ENCODE data around the gene RTN4.

RTN4 gene

GRCh38 chr2:55033076-55033742, 17.0 kb downstream of the RTN4 start:
- Mint-ChIP-seq H3K27ac (no peak overlapping the region), H3K36me3 (peaks cover 2% of the 10 kb centered on the region), H3K9me3 (peaks cover 3% of the 10 kb centered on the region), H3K4me3 (no peak overlapping the region), H3K4me1 (peaks cover 44% of the 10 kb centered on the region)
- DNase-seq (ENCODE audit: low spot score in 2 of 2) (no peak), ATAC-seq (no peak)

- no peaks in the 10 kb centered on the region for H3K36me3 Mint-ChIP-seq
- DNase-seq (ENCODE audit: low spot score in 2 of 2): no peak
- no peak for ATAC-seq
- H3K27ac Mint-ChIP-seq: no peak overlapping the region
- H3K4me3 Mint-ChIP-seq: no peak overlapping the region
- H3K9me3 Mint-ChIP-seq: peaks cover 3% of the 10 kb centered on the region
- H3K4me1 Mint-ChIP-seq: peaks cover 31% of the 10 kb centered on the region
Measured at GRCh38 chr2:55031505-55031904, 18.7 kb downstream of the RTN4 start.

GRCh38 chr2:55030766-55031165, 19.5 kb downstream of the RTN4 start:
- peaks cover 29% of the 10 kb centered on the region for H3K4me1 Mint-ChIP-seq
- H3K36me3 Mint-ChIP-seq: no peaks in the 10 kb centered on the region
- peaks cover 3% of the 10 kb centered on the region for H3K9me3 Mint-ChIP-seq
- H3K27ac Mint-ChIP-seq: no peak overlapping the region
- DNase-seq (ENCODE audit: low spot score in 2 of 2) (no peak), ATAC-seq (no peak)
- H3K4me3 Mint-ChIP-seq: no peak overlapping the region

- no peak for ATAC-seq
- no peak overlapping the region for H3K4me3 Mint-ChIP-seq
- H3K36me3 Mint-ChIP-seq: no peaks in the 10 kb centered on the region
- no peak overlapping the region for H3K27ac Mint-ChIP-seq
- peaks cover 16% of the 10 kb centered on the region for H3K4me1 Mint-ChIP-seq
- no peak for DNase-seq (ENCODE audit: low spot score in 2 of 2)
- H3K9me3 Mint-ChIP-seq: no peaks in the 10 kb centered on the region
Measured at GRCh38 chr2:55029098-55029497, 21.2 kb downstream of the RTN4 start.

GRCh38 chr2:55027226-55027625, 23.0 kb downstream of the RTN4 start:
- H3K4me1 Mint-ChIP-seq: peaks cover 10% of the 10 kb centered on the region
- no peak overlapping the region for H3K4me3 Mint-ChIP-seq
- H3K27ac Mint-ChIP-seq: no peak overlapping the region
- DNase-seq (ENCODE audit: low spot score in 2 of 2): no peak
- H3K36me3 Mint-ChIP-seq: no peaks in the 10 kb centered on the region
- ATAC-seq: no peak
- no peaks in the 10 kb centered on the region for H3K9me3 Mint-ChIP-seq

- H3K4me3 Mint-ChIP-seq: no peak overlapping the region
- H3K36me3 Mint-ChIP-seq: no peaks in the 10 kb centered on the region
- DNase-seq (ENCODE audit: low spot score in 2 of 2) (no peak), ATAC-seq (no peak)
- H3K9me3 Mint-ChIP-seq: no peaks in the 10 kb centered on the region
- H3K27ac Mint-ChIP-seq: no peak overlapping the region
- peaks cover 3% of the 10 kb centered on the region for H3K4me1 Mint-ChIP-seq
Measured at GRCh38 chr2:55026202-55026601, 24.0 kb downstream of the RTN4 start.

GRCh38 chr2:55025627-55026026, 24.6 kb downstream of the RTN4 start:
- Mint-ChIP-seq H3K27ac (no peak overlapping the region), H3K9me3 (no peaks in the 10 kb centered on the region), H3K36me3 (no peaks in the 10 kb centered on the region), H3K4me1 (no peaks in the 10 kb centered on the region), H3K4me3 (no peak overlapping the region)
- ATAC-seq (peak; percentile 61), DNase-seq (ENCODE audit: low spot score in 2 of 2) (no peak)

GRCh38 chr2:55025082-55025481, 25.2 kb downstream of the RTN4 start:
- no peaks in the 10 kb centered on the region for H3K4me1 Mint-ChIP-seq
- no peak overlapping the region for H3K27ac Mint-ChIP-seq
- ATAC-seq: no peak
- H3K9me3 Mint-ChIP-seq: no peaks in the 10 kb centered on the region
- no peak overlapping the region for H3K4me3 Mint-ChIP-seq
- no peaks in the 10 kb centered on the region for H3K36me3 Mint-ChIP-seq
- DNase-seq (ENCODE audit: low spot score in 2 of 2): no peak

GRCh38 chr2:55022476-55022875, 27.8 kb downstream of the RTN4 start:
- DNase-seq (ENCODE audit: low spot score in 2 of 2): no peak
- H3K4me3 Mint-ChIP-seq: no peak overlapping the region
- no peak overlapping the region for H3K27ac Mint-ChIP-seq
- no peak for ATAC-seq
- no peaks in the 10 kb centered on the region for H3K9me3 Mint-ChIP-seq
- no peaks in the 10 kb centered on the region for H3K36me3 Mint-ChIP-seq
- H3K4me1 Mint-ChIP-seq: peaks cover 13% of the 10 kb centered on the region

GRCh38 chr2:55019526-55020258, 30.6 kb downstream of the RTN4 start:
- H3K4me3 Mint-ChIP-seq: no peak overlapping the region
- H3K27ac Mint-ChIP-seq: peak overlapping the region; percentile 29
- H3K9me3 Mint-ChIP-seq: no peaks in the 10 kb centered on the region
- no peak for ATAC-seq
- DNase-seq (ENCODE audit: low spot score in 2 of 2): no peak
- peaks cover 20% of the 10 kb centered on the region for H3K4me1 Mint-ChIP-seq
- H3K36me3 Mint-ChIP-seq: no peaks in the 10 kb centered on the region

- no peak for DNase-seq (ENCODE audit: low spot score in 2 of 2)
- no peak overlapping the region for H3K4me3 Mint-ChIP-seq
- no peaks in the 10 kb centered on the region for H3K36me3 Mint-ChIP-seq
- peaks cover 20% of the 10 kb centered on the region for H3K4me1 Mint-ChIP-seq
- H3K27ac Mint-ChIP-seq: no peak overlapping the region
- no peak for ATAC-seq
- no peaks in the 10 kb centered on the region for H3K9me3 Mint-ChIP-seq
Measured at GRCh38 chr2:55018619-55019018, 31.6 kb downstream of the RTN4 start.

- no peaks in the 10 kb centered on the region for H3K9me3 Mint-ChIP-seq
- H3K4me1 Mint-ChIP-seq: peaks cover 20% of the 10 kb centered on the region
- ATAC-seq: no peak
- no peak for DNase-seq (ENCODE audit: low spot score in 2 of 2)
- H3K27ac Mint-ChIP-seq: no peak overlapping the region
- H3K4me3 Mint-ChIP-seq: no peak overlapping the region
- H3K36me3 Mint-ChIP-seq: no peaks in the 10 kb centered on the region
Measured at GRCh38 chr2:55017880-55018279, 32.4 kb downstream of the RTN4 start.

GRCh38 chr2:55017428-55017827, 32.8 kb downstream of the RTN4 start:
- DNase-seq (ENCODE audit: low spot score in 2 of 2) (no peak), ATAC-seq (no peak)
- Mint-ChIP-seq H3K4me3 (no peak overlapping the region), H3K9me3 (no peaks in the 10 kb centered on the region), H3K27ac (no peak overlapping the region), H3K36me3 (no peaks in the 10 kb centered on the region), H3K4me1 (peaks cover 20% of the 10 kb centered on the region)

- H3K4me1 Mint-ChIP-seq: peaks cover 27% of the 10 kb centered on the region
- DNase-seq (ENCODE audit: low spot score in 2 of 2): no peak
- H3K36me3 Mint-ChIP-seq: no peaks in the 10 kb centered on the region
- H3K9me3 Mint-ChIP-seq: no peaks in the 10 kb centered on the region
- no peak overlapping the region for H3K4me3 Mint-ChIP-seq
- H3K27ac Mint-ChIP-seq: no peak overlapping the region
- ATAC-seq: peak; percentile 62
Measured at GRCh38 chr2:55014962-55015939, 35.0 kb downstream of the RTN4 start.

GRCh38 chr2:55013936-55014335, 36.3 kb downstream of the RTN4 start:
- ATAC-seq (no peak), DNase-seq (ENCODE audit: low spot score in 2 of 2) (no peak)
- H3K36me3 Mint-ChIP-seq: no peaks in the 10 kb centered on the region
- H3K4me1 Mint-ChIP-seq: peaks cover 26% of the 10 kb centered on the region
- no peak overlapping the region for H3K4me3 Mint-ChIP-seq
- H3K27ac Mint-ChIP-seq: no peak overlapping the region
- H3K9me3 Mint-ChIP-seq: no peaks in the 10 kb centered on the region
